H9 (cell line): ENCODE results near the gene ARID5A. TPM values are rescaled to one million over a fixed set of nuclear protein-coding genes. Genes with fewer than 3 reads are reported as not detected.

Source experiments
- DNase-seq: peaks from one replicate; pipeline ENCODE4 v3.0.0-alpha.2; 2017
- H2AFZ ChIP-seq: one replicate; pipeline ENCODE4 v1.6.1; 2013; ENCODE audit warnings: mild to moderate bottlenecking, low read length, control low read depth, moderate library complexity
- H2AK5ac ChIP-seq: 2 replicates; pipeline ENCODE4 v1.6.1; 2013; ENCODE audit warnings: low read length, control low read depth, mixed read lengths; ENCODE audit not compliant: insufficient read length
- H2BK120ac ChIP-seq: one replicate; pipeline ENCODE4 v1.6.1; 2013; ENCODE audit warnings: low read depth, mild to moderate bottlenecking, low read length, control low read depth, inconsistent platforms; ENCODE audit not compliant: poor library complexity, severe bottlenecking
- H2BK12ac ChIP-seq: 2 replicates; pipeline ENCODE4 v1.6.1; 2013; ENCODE audit warnings: low read length, control low read depth, mixed read lengths, low read depth; ENCODE audit not compliant: insufficient read length
- H2BK15ac ChIP-seq: 2 replicates; pipeline ENCODE4 v1.6.1; 2013; ENCODE audit warnings: low read depth, low read length, control low read depth
- H2BK20ac ChIP-seq: one replicate; pipeline ENCODE4 v1.6.1; 2013; ENCODE audit warnings: low read depth, mild to moderate bottlenecking, low read length, control low read depth, inconsistent platforms; ENCODE audit not compliant: poor library complexity, severe bottlenecking
- H2BK5ac ChIP-seq: 2 replicates; pipeline ENCODE4 v1.6.1; 2013; ENCODE audit warnings: low read length, control low read depth, mixed read lengths; ENCODE audit not compliant: insufficient read length
- H3K14ac ChIP-seq: 2 replicates; pipeline ENCODE4 v1.6.1; 2013; ENCODE audit warnings: low read length, control low read depth; ENCODE audit not compliant: insufficient read depth
- H3K18ac ChIP-seq: 2 replicates; pipeline ENCODE4 v1.6.1; 2013; ENCODE audit warnings: low read depth, mild to moderate bottlenecking, mixed read lengths, low read length, control low read depth; ENCODE audit not compliant: insufficient read length
- H3K23ac ChIP-seq: 2 replicates; pipeline ENCODE4 v1.6.1; 2013; ENCODE audit warnings: low read length, control low read depth, mixed read lengths, low read depth; ENCODE audit not compliant: insufficient read length
- H3K23me2 ChIP-seq: 2 replicates; pipeline ENCODE4 v1.6.1; 2013; ENCODE audit warnings: low read depth, mild to moderate bottlenecking, mixed read lengths, low read length, control low read depth; ENCODE audit not compliant: insufficient read length, poor library complexity, severe bottlenecking
- H3K27ac ChIP-seq: 2 replicates; pipeline ENCODE4 v1.5.1; 2013; ENCODE audit warnings: low read length, control low read depth, mixed read lengths, low read depth; ENCODE audit not compliant: insufficient read length
- H3K27me3 ChIP-seq: 2 replicates; pipeline ENCODE4 v1.6.1; 2013; ENCODE audit warnings: low read length, control low read depth, inconsistent platforms; ENCODE audit not compliant: insufficient read depth
- H3K4ac ChIP-seq: 2 replicates; pipeline ENCODE4 v1.6.1; 2013; ENCODE audit warnings: low read depth, mild to moderate bottlenecking, control low read depth, inconsistent platforms, low read length, moderate library complexity
- H3K4me1 ChIP-seq: 2 replicates; pipeline ENCODE4 v1.6.1; 2013; ENCODE audit warnings: low read length, control low read depth, inconsistent platforms; ENCODE audit not compliant: insufficient read depth
- H3K4me2 ChIP-seq: 2 replicates; pipeline ENCODE4 v1.6.1; 2013; ENCODE audit warnings: low read length, control low read depth, mixed read lengths; ENCODE audit not compliant: insufficient read length, insufficient read depth
- H3K56ac ChIP-seq: 2 replicates; pipeline ENCODE4 v1.6.1; 2013; ENCODE audit warnings: low read depth, mild to moderate bottlenecking, mixed read lengths, low read length, control low read depth; ENCODE audit not compliant: insufficient read length
- H3K79me1 ChIP-seq: 2 replicates; pipeline ENCODE4 v1.6.1; 2013; ENCODE audit warnings: low read depth, mild to moderate bottlenecking, moderate library complexity, low read length, control low read depth, inconsistent platforms; ENCODE audit not compliant: insufficient read depth, poor library complexity, severe bottlenecking
- H3K79me2 ChIP-seq: 2 replicates; pipeline ENCODE4 v1.6.1; 2013; ENCODE audit warnings: low read length, control low read depth, inconsistent platforms; ENCODE audit not compliant: insufficient read depth
- H3K9ac ChIP-seq: 2 replicates; pipeline ENCODE4 v1.6.1; 2013; ENCODE audit warnings: low read length, control low read depth, mixed read lengths; ENCODE audit not compliant: insufficient read length; ENCODE audit errors: extremely low read depth
- H3K9me3 ChIP-seq: one replicate; pipeline ENCODE4 v1.6.1; 2013; ENCODE audit warnings: low read depth, low read length, inconsistent platforms; ENCODE audit not compliant: control insufficient read depth
- H3T11ph ChIP-seq: one replicate; pipeline ENCODE4 v1.6.1; 2013; ENCODE audit warnings: mild to moderate bottlenecking, low read length, control low read depth, inconsistent platforms
- H4K20me1 ChIP-seq: one replicate; pipeline ENCODE4 v1.6.1; 2013; ENCODE audit not compliant: control insufficient read depth, insufficient read length, insufficient read depth
- H4K5ac ChIP-seq: 2 replicates; pipeline ENCODE4 v1.6.1; 2013; ENCODE audit warnings: low read depth, mild to moderate bottlenecking, mixed read lengths, low read length, control low read depth; ENCODE audit not compliant: insufficient read length
- H4K8ac ChIP-seq: replicated peaks from 2 replicates; pipeline ENCODE4 v1.6.1; 2013; ENCODE audit warnings: low read length, control low read depth, mixed read lengths, low read depth; ENCODE audit not compliant: insufficient read length
- H4K91ac ChIP-seq: 2 replicates; pipeline ENCODE4 v1.6.1; 2013; ENCODE audit warnings: low read depth, mild to moderate bottlenecking, moderate library complexity, mixed read lengths, low read length, control low read depth; ENCODE audit not compliant: insufficient read length
- H3K27ac Mint-ChIP-seq, 3 experiments: 2 replicates in 2 of 3; 3 replicates in 1 of 3; pipeline ENCODE4 v1.8.0; 2020 to 2021; ENCODE audit warnings: mixed read lengths in 3 of 3, mild to moderate bottlenecking in 1 of 3, moderate library complexity in 1 of 3
- H3K27me3 Mint-ChIP-seq: 2 replicates; pipeline ENCODE4 v1.8.0; 2021; ENCODE audit warnings: low read depth, mild to moderate bottlenecking, moderate library complexity, mixed read lengths
- H3K36me3 Mint-ChIP-seq, 3 experiments: 2 replicates in 2 of 3; 3 replicates in 1 of 3; pipeline ENCODE4 v1.8.0; 2020 to 2021; ENCODE audit warnings: low read depth in 3 of 3, mixed read lengths in 3 of 3; ENCODE audit not compliant: insufficient read depth in 1 of 3
- H3K4me1 Mint-ChIP-seq, 2 experiments: 2 replicates each; pipeline ENCODE4 v1.8.0; 2020; ENCODE audit warnings: mixed read lengths in 2 of 2
- H3K4me3 Mint-ChIP-seq, 2 experiments: 2 replicates in 1 of 2; 3 replicates in 1 of 2; pipeline ENCODE4 v1.8.0; 2020 to 2021; ENCODE audit warnings: mild to moderate bottlenecking in 2 of 2, mixed read lengths in 2 of 2, moderate library complexity in 1 of 2
- H3K9me3 Mint-ChIP-seq, 2 experiments: 2 replicates in 1 of 2; 3 replicates in 1 of 2; pipeline ENCODE4 v1.8.0; 2020; ENCODE audit warnings: mild to moderate bottlenecking in 2 of 2, mixed read lengths in 2 of 2, moderate library complexity in 1 of 2
- WGBS: extraction: QIAGEN DNeasy Blood & Tissue Kit; methylation state at CpG from one replicate; pipeline ENCODE4 v1.1.7; 2013; ENCODE audit warnings: missing lambda C conversion rate, low lambda C conversion rate, mixed read lengths; ENCODE audit not compliant: insufficient read length; ENCODE audit errors: extremely low coverage; 5-methylcytosine and 5-hydroxymethylcytosine counted together
- total RNA-seq: library from RNA; stranded (reverse); gene quantifications from 2 replicates; pipeline ENCODE4 v1.2.1, GENCODE V29; 2021
- TF ChIP-seq, protein P1 (sequence below): fragments of 200-600 bp; sonication (generic); conservative IDR thresholded peaks from 3 replicates; pipeline ENCODE4 v1.8.0; 2021; ENCODE audit warnings: antibody characterized with exemption, mild to moderate bottlenecking

ARID5A gene
- total RNA-seq, 1 experiment from 2014 or later = 4.5 TPM

DNA sequence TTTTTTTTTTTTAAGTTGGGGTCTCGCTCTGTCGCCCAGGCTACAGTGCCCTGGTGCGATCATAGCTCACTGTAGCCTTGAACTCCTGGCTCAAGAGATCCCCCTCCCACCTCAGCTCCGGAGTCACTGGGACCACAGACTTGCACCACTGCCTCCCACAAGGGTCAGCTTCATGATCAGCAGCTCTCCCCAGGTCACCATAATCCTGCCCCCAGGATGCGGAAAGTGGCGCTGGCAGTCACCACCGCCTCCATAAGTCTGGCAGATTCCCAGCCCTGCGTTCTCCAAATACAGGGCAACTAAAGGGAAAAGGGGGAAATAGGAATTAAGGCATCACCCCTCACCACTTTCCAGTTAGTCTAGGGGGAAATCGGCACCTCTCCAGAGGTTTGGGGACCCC, 5.2 kb upstream of the ARID5A start:
- TF ChIP-seq, protein P1, sequence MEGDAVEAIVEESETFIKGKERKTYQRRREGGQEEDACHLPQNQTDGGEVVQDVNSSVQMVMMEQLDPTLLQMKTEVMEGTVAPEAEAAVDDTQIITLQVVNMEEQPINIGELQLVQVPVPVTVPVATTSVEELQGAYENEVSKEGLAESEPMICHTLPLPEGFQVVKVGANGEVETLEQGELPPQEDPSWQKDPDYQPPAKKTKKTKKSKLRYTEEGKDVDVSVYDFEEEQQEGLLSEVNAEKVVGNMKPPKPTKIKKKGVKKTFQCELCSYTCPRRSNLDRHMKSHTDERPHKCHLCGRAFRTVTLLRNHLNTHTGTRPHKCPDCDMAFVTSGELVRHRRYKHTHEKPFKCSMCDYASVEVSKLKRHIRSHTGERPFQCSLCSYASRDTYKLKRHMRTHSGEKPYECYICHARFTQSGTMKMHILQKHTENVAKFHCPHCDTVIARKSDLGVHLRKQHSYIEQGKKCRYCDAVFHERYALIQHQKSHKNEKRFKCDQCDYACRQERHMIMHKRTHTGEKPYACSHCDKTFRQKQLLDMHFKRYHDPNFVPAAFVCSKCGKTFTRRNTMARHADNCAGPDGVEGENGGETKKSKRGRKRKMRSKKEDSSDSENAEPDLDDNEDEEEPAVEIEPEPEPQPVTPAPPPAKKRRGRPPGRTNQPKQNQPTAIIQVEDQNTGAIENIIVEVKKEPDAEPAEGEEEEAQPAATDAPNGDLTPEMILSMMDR = no peak
- no peak overlapping the region for H2AK5ac ChIP-seq
- H3K27ac ChIP-seq = no peak overlapping the region

More for the DNA sequence above, 5.2 kb upstream of the ARID5A start:
- Histone ChIP-seq H3K27me3 (no peaks in the 10 kb centered on the region), H3K4me1 (peaks cover 3% of the 10 kb centered on the region; the same call in 1 of the 2 replicates), H3K56ac (no peak overlapping the region), H2AFZ (no peak overlapping the region), H3K9ac (no peak overlapping the region), H4K8ac (no peak overlapping the region), H3T11ph (no peak overlapping the region), H2BK20ac (no peak overlapping the region), H3K18ac (no peak overlapping the region), H2BK5ac (no peak overlapping the region), H3K4me2 (peak overlapping the region; percentile 23), H2BK120ac (no peak overlapping the region), H3K14ac (no peak overlapping the region), H3K23ac (no peak overlapping the region), H3K79me1 (no peaks in the 10 kb centered on the region), H3K4ac (no peak overlapping the region), H3K23me2 (peaks cover 2% of the 10 kb centered on the region), H3K79me2 (no peaks in the 10 kb centered on the region), H4K5ac (no peak overlapping the region), H2BK12ac (no peak overlapping the region), H3K9me3 (no peaks in the 10 kb centered on the region), H4K20me1 (no peaks in the 10 kb centered on the region), H4K91ac (no peak overlapping the region), H2BK15ac (no peak overlapping the region)
- WGBS = no CpG with 5 or more reads among the region's 9 CpGs
- H3K4me3 Mint-ChIP-seq = peak overlapping the region; percentile 61 to 79; a peak in 4 of 5 replicates
- H3K27ac Mint-ChIP-seq = no peak overlapping the region
- peaks cover 53% of the 10 kb centered on the region for H3K27me3 Mint-ChIP-seq
- H3K4me1 Mint-ChIP-seq = peaks cover 15 to 32% of the 10 kb centered on the region in 2 experiments
- no peak for DNase-seq
- no peaks in the 10 kb centered on the region for H3K36me3 Mint-ChIP-seq
- no peaks in the 10 kb centered on the region for H3K9me3 Mint-ChIP-seq
